GM10248 (cell line): ENCODE data around the gene PTPN4.

Experiments
- CTCF ChIA-PET: fragments of 300-600 bp; sonication (Branson Sonifier 250); formaldehyde crosslinking; extraction: SDS; loops from one replicate; lab custom pipeline; 2021; ENCODE audit warnings: antibody characterized with exemption; lab: Yijun Ruan, JAX
- POLR2A ChIA-PET: fragments of 350-650 bp; sonication (Branson Sonifier 250); formaldehyde crosslinking; extraction: SDS; loops from one replicate; lab custom pipeline; 2020; ENCODE audit warnings: antibody characterized with exemption; lab: Yijun Ruan, JAX
- DNase-seq: peaks from one replicate; pipeline ENCODE4 v3.0.0; 2012; ENCODE audit errors: extremely low spot score
- TF ChIP-seq, protein P1 (sequence below): IDR thresholded peaks from 2 replicates; pipeline ENCODE4 v1.5.1; 2012; ENCODE audit warnings: mild to moderate bottlenecking, low read depth; ENCODE audit errors: extremely low read depth, missing control alignments, control extremely low read depth

PTPN4 gene

DNA sequence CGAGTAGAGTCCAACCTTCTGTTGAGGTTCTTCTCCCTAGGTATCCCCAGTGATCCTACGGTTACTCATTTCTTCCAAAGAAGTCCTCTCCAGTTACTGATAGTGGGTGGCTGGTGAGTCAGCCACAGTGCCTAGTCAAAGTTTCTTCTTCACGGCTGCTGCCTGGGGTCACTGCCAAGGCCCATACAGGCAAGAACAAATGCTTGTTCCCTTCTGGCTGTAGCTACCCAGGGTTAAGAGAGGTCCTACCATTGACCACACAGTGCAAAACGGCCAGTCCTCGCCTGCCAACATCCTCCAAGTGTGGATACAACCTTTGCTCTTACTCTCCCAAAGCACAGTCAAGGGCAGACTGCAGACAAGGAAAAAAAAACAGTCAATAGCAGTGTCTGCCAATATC is 2.9 kb upstream of the PTPN4 start:
- POLR2A ChIA-PET, result no interaction called here
- no peak for DNase-seq
- TF ChIP-seq, protein P1, sequence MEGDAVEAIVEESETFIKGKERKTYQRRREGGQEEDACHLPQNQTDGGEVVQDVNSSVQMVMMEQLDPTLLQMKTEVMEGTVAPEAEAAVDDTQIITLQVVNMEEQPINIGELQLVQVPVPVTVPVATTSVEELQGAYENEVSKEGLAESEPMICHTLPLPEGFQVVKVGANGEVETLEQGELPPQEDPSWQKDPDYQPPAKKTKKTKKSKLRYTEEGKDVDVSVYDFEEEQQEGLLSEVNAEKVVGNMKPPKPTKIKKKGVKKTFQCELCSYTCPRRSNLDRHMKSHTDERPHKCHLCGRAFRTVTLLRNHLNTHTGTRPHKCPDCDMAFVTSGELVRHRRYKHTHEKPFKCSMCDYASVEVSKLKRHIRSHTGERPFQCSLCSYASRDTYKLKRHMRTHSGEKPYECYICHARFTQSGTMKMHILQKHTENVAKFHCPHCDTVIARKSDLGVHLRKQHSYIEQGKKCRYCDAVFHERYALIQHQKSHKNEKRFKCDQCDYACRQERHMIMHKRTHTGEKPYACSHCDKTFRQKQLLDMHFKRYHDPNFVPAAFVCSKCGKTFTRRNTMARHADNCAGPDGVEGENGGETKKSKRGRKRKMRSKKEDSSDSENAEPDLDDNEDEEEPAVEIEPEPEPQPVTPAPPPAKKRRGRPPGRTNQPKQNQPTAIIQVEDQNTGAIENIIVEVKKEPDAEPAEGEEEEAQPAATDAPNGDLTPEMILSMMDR, result no peak
- CTCF ChIA-PET, result interaction anchor here (1.7 to 5.3 kb wide), 3 partner anchors 15 to 422 kb away, joined by 3 to 100 read pairs (median 5); no protein-coding TSS in a partner anchor

DNA sequence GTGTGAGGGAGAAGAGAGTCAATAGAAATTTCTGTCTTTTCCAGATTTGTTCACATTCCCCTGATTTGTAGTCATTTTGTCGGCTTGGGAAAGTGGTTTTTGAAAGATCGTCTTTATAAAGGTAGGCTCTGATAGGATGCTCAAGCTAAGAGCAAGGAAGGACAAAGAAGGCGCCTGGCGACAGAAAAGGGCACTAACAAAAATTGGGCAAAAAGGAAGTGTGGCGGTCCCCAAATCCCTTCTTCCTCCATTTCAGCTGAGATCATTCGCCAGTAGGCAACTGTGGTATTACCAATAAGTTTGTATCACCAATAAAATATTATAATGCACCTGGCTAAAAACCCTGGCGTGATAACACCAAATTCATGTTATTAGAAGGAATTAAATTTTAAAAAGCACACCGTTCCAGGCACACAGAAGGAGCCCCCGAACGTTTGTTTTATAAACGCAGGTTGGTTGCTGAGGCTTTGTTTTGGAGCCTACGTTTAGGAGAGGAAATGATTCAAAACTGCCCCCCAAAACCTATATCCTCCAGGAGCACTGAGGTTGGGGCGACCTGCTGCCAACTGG is 756 bp upstream of the PTPN4 start:
- ChIA-PET CTCF (interaction anchor here (1.1 to 1.4 kb wide), 3 partner anchors 10 to 417 kb away, joined by 3 to 4 read pairs (median 3); no protein-coding TSS in a partner anchor), POLR2A (interaction anchor here (0.7 kb wide), 1 partner anchor 10 kb away, joined by 3 read pairs; no protein-coding TSS in a partner anchor)
- DNase-seq, result no peak
- TF ChIP-seq, protein P1, result no peak

DNA sequence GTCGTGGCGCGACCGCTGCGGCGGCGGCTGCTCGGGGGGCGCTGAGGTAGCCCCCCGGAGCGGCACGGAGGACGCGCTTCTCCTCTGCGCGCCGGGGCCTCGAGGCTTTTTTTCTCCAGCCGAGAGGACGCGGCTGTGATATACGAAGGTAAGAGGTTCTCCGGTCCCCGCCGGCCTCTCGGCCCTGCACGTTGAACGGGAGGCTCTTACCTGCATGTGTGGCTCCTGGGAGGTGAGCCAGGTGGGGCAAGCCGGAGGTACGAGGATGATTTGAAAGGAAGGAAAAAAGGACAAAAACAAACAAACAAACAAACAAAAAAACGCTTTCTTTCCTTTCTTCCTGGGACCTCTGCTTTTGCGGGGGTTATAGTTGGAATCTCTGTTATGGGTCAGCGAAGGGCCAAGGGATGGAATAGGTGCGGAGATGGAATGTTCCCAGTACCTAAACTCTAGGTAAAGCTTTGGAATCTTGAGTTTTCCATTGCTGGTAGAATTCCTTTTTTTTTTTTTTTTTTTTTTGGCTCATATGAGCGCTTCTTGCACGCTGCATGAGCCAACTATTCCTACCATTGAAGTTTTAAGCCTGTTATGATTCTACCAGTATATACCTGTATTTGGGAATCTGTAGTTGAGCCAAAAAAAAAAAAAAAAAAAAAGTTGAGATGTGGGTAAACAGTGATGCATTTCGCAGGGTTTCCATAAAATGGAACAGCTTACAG is 674 bp downstream of the PTPN4 start:
- POLR2A ChIA-PET, result interaction anchor here (0.6 to 0.7 kb wide), 2 partner anchors 244 to 416 kb away, joined by 3 to 4 read pairs; no protein-coding TSS in a partner anchor
- TF ChIP-seq, protein P1, result no peak
- CTCF ChIA-PET, result interaction anchor here (1.2 to 2.5 kb wide), 3 partner anchors 9 to 415 kb away, joined by 3 to 12 read pairs (median 4); no protein-coding TSS in a partner anchor
- no peak for DNase-seq

DNA sequence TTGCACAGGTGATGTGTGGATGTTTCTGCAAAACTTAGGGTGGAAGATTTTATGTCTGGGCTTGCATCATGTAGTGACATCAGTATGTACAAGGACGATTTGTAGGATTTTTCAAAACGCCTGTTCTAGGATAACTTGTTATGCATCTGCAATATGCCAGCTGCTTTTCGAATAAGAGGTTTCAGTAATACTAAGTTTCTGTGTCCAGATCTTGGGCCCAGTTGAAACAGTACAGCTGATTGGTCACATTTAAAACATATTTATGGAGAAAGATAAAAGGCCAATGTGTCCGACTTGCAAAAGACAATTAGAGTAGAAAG is 1.2 kb downstream of the PTPN4 start:
- ChIA-PET POLR2A (interaction anchor here (0.6 kb wide), 1 partner anchor 416 kb away, joined by 3 read pairs; no protein-coding TSS in a partner anchor), CTCF (interaction anchor here (1.2 to 2.5 kb wide), 3 partner anchors 8 to 415 kb away, joined by 3 to 12 read pairs (median 4); no protein-coding TSS in a partner anchor)
- TF ChIP-seq, protein P1, result no peak
- DNase-seq, result no peak

DNA sequence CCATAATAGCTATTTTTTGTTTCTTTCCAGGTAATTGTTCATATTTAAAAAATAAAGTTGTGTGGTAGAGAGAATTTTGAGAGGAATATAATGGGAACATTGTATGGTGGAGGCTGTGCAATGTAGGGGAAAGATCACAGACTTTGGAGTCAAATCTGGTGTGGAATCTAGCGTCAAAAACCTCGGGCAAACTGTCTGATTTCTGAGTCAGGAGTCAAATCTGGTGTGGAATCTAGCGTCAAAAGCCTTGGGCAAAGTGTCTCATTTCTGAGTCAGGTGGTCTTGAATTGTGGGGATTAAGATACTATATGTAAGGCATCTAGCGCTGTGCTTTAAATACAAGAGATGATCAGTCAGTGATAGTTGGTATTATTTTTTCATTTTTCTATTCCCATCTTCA is 5.1 kb downstream of the PTPN4 start:
- CTCF ChIA-PET, result interaction anchor here (1.0 to 1.4 kb wide), 4 partner anchors 8 to 44 kb away, joined by 3 to 4 read pairs (median 3); no protein-coding TSS in a partner anchor
- POLR2A ChIA-PET, result no interaction called here
- DNase-seq, result no peak
- TF ChIP-seq, protein P1, result no peak

DNA sequence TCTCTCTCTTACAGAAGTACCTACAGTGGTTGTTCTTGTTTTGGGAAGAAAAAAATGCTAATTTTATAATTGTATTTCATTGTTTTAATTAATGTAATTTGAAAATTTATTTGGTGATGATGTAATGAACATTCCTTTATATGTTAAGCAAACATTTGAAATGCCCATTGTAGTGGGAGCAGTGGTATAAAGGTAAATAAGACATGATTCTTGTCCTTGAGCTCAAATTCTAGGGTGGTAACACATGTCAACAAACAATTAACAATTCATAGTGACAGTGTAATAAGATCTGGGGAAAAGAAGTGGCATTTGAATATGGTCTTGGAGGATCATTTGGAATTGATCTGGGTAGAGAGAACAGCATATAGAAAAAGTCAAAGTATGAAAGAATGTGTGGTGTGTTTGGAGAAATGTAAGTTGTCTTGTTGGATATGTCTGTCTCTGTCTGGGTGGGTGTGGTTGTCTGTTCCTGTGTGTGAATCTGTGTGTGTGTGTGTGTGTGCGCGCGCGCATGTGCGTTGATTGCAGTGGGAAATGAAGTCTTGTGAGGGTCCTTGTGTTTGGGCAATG is 5.8 kb downstream of the PTPN4 start:
- ChIA-PET POLR2A (no interaction called here), CTCF (interaction anchor here (1.0 to 1.4 kb wide), 4 partner anchors 9 to 43 kb away, joined by 3 to 4 read pairs (median 3); no protein-coding TSS in a partner anchor)
- no peak for DNase-seq
- TF ChIP-seq, protein P1, result no peak
